ENCODE measurements around the gene NEK11. TPM values are rescaled to one million over a fixed set of nuclear protein-coding genes. Genes with fewer than 3 reads are reported as not detected.
A peak's percentile ranks its signal among the peaks of the same experiment; 100 is the strongest.

NEK11 gene, protein sequence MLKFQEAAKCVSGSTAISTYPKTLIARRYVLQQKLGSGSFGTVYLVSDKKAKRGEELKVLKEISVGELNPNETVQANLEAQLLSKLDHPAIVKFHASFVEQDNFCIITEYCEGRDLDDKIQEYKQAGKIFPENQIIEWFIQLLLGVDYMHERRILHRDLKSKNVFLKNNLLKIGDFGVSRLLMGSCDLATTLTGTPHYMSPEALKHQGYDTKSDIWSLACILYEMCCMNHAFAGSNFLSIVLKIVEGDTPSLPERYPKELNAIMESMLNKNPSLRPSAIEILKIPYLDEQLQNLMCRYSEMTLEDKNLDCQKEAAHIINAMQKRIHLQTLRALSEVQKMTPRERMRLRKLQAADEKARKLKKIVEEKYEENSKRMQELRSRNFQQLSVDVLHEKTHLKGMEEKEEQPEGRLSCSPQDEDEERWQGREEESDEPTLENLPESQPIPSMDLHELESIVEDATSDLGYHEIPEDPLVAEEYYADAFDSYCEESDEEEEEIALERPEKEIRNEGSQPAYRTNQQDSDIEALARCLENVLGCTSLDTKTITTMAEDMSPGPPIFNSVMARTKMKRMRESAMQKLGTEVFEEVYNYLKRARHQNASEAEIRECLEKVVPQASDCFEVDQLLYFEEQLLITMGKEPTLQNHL
- 20.9 TPM for total RNA-seq

- Histone ChIP-seq H3K4me3 (ENCODE audit: low read length in 3 of 3) (peak within 1 kb of the TSS; percentile 95 to 98 (median 97)), H3K27ac (ENCODE audit: low read depth, low read length) (peak within 1 kb of the TSS; percentile 81), H3K9me3 (ENCODE audit: control insufficient read depth in 3 of 3, low read length in 3 of 3) (no peaks in the 10 kb centered on the region), H3K36me3 (ENCODE audit: control insufficient read depth in 3 of 3, insufficient read depth in 3 of 3, low read length in 3 of 3) (peaks cover 0 to 10% (median 0%) of the 10 kb centered on the region in 3 donors), H3K9ac (ENCODE audit: low read depth in 1 of 3, low read length in 3 of 3) (peak within 1 kb of the TSS; percentile 87 to 97 (median 90)), H3K27me3 (ENCODE audit: control insufficient read depth in 3 of 3, insufficient read depth in 3 of 3, low read length in 3 of 3) (no peaks in the 10 kb centered on the region), H3K4me1 (ENCODE audit: control insufficient read depth in 3 of 3, insufficient read depth in 3 of 3, low read length in 3 of 3) (peaks cover 4 to 21% (median 17%) of the 10 kb centered on the region in 3 donors)
Measured at GRCh38 chr3:131026321-131027151, at the start of gene NEK11, which contains the start of gene ASTE1. Gene NEK11, plus strand, starts transcription at chr3:131026877. Its CDS starts 2,832 bp downstream, at chr3:131029709. Gene ASTE1, minus strand, starts transcription at chr3:131026825. Its CDS starts 1,519 bp downstream, at chr3:131025306.

- no peak overlapping the region for H3K27ac ChIP-seq (ENCODE audit: low read depth, low read length)
- H3K4me3 ChIP-seq (ENCODE audit: low read length in 3 of 3), result no peak overlapping the region
- H3K9ac ChIP-seq (ENCODE audit: low read depth in 1 of 3, low read length in 3 of 3), result no peak overlapping the region
- no peaks in the 10 kb centered on the region for H3K27me3 ChIP-seq (ENCODE audit: control insufficient read depth in 3 of 3, insufficient read depth in 3 of 3, low read length in 3 of 3)
- peaks cover 6 to 12% (median 6%) of the 10 kb centered on the region in 3 donors for H3K36me3 ChIP-seq (ENCODE audit: control insufficient read depth in 3 of 3, insufficient read depth in 3 of 3, low read length in 3 of 3)
- H3K4me1 ChIP-seq (ENCODE audit: control insufficient read depth in 3 of 3, insufficient read depth in 3 of 3, low read length in 3 of 3), result no peaks in the 10 kb centered on the region
- H3K9me3 ChIP-seq (ENCODE audit: control insufficient read depth in 3 of 3, low read length in 3 of 3), result no peaks in the 10 kb centered on the region
Measured at GRCh38 chr3:130979117-130979516, 47.6 kb upstream of the NEK11 start.

DNA sequence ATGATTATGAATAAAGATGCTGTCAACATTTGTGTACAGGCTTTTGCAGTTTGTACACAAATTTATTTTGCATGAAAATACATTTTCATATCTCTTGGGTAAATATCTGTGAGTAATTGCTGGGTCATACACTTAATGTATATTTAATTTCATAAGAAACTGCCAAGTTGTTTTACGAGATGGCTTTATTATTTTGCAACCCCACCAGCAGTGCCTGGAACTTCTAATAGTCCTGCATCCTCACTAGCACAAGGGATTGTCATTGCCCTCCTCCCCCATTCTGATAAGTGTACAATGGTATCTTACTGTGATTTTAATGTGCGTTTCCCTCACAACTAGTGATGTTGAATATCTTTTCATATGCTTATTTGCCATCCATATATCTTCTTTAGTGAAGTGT is 45.2 kb upstream of the NEK11 start:
- peaks cover 2 to 3% (median 3%) of the 10 kb centered on the region in 3 donors for H3K36me3 ChIP-seq (ENCODE audit: control insufficient read depth in 3 of 3, insufficient read depth in 3 of 3, low read length in 3 of 3)
- no peaks in the 10 kb centered on the region for H3K27me3 ChIP-seq (ENCODE audit: control insufficient read depth in 3 of 3, insufficient read depth in 3 of 3, low read length in 3 of 3)
- no peak overlapping the region for H3K27ac ChIP-seq (ENCODE audit: low read depth, low read length)
- H3K9me3 ChIP-seq (ENCODE audit: control insufficient read depth in 3 of 3, low read length in 3 of 3), result no peaks in the 10 kb centered on the region
- no peak overlapping the region for H3K9ac ChIP-seq (ENCODE audit: low read depth in 1 of 3, low read length in 3 of 3)
- no peak overlapping the region for H3K4me3 ChIP-seq (ENCODE audit: low read length in 3 of 3)
- no peaks in the 10 kb centered on the region for H3K4me1 ChIP-seq (ENCODE audit: control insufficient read depth in 3 of 3, insufficient read depth in 3 of 3, low read length in 3 of 3)

- H3K9me3 ChIP-seq (ENCODE audit: control insufficient read depth in 3 of 3, low read length in 3 of 3), result no peaks in the 10 kb centered on the region
- peaks cover 5 to 12% (median 12%) of the 10 kb centered on the region in 3 donors for H3K36me3 ChIP-seq (ENCODE audit: control insufficient read depth in 3 of 3, insufficient read depth in 3 of 3, low read length in 3 of 3)
Measured at GRCh38 chr3:130990282-130990681, 36.4 kb upstream of the NEK11 start.

GRCh38 chr3:130991126-130991525 is 35.6 kb upstream of the NEK11 start:
- Histone ChIP-seq H3K27me3 (ENCODE audit: control insufficient read depth in 3 of 3, insufficient read depth in 3 of 3, low read length in 3 of 3) (no peaks in the 10 kb centered on the region), H3K27ac (ENCODE audit: low read depth, low read length) (no peak overlapping the region), H3K36me3 (ENCODE audit: control insufficient read depth in 3 of 3, insufficient read depth in 3 of 3, low read length in 3 of 3) (peaks cover 5 to 12% (median 12%) of the 10 kb centered on the region in 3 donors), H3K9ac (ENCODE audit: low read depth in 1 of 3, low read length in 3 of 3) (no peak overlapping the region), H3K9me3 (ENCODE audit: control insufficient read depth in 3 of 3, low read length in 3 of 3) (no peaks in the 10 kb centered on the region), H3K4me1 (ENCODE audit: control insufficient read depth in 3 of 3, insufficient read depth in 3 of 3, low read length in 3 of 3) (no peaks in the 10 kb centered on the region), H3K4me3 (ENCODE audit: low read length in 3 of 3) (no peak overlapping the region)

More at GRCh38 chr3:130990282-130990681, 36.4 kb upstream of the NEK11 start:
- H3K27ac ChIP-seq (ENCODE audit: low read depth, low read length), result no peak overlapping the region
- H3K4me1 ChIP-seq (ENCODE audit: control insufficient read depth in 3 of 3, insufficient read depth in 3 of 3, low read length in 3 of 3), result no peaks in the 10 kb centered on the region
- no peak overlapping the region for H3K9ac ChIP-seq (ENCODE audit: low read depth in 1 of 3, low read length in 3 of 3)
- no peak overlapping the region for H3K4me3 ChIP-seq (ENCODE audit: low read length in 3 of 3)
- H3K27me3 ChIP-seq (ENCODE audit: control insufficient read depth in 3 of 3, insufficient read depth in 3 of 3, low read length in 3 of 3), result no peaks in the 10 kb centered on the region

DNA sequence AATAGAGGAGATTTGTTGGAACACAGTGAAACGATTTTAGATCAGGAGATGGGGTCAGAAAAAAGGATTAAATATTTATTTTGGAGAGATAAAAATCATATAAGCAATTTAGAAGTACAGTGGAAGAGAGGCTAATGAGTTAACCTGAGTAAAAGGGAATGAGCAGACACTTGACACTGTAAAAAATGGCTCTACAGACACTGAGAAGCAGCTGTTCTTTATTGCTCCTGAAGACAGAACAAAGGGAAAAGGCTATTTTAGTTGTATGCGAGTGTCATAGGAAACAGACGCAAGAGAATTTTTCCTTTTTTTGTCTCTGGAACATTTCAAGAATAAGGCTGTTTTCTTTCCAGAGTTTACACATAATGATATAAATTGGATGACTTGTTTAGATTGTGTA is 34.3 kb upstream of the NEK11 start:
- no peak overlapping the region for H3K4me3 ChIP-seq (ENCODE audit: low read length in 3 of 3)
- H3K36me3 ChIP-seq (ENCODE audit: control insufficient read depth in 3 of 3, insufficient read depth in 3 of 3, low read length in 3 of 3), result peaks cover 5 to 13% (median 12%) of the 10 kb centered on the region in 3 donors
- H3K4me1 ChIP-seq (ENCODE audit: control insufficient read depth in 3 of 3, insufficient read depth in 3 of 3, low read length in 3 of 3), result no peaks in the 10 kb centered on the region
- H3K9ac ChIP-seq (ENCODE audit: low read depth in 1 of 3, low read length in 3 of 3), result no peak overlapping the region
- no peaks in the 10 kb centered on the region for H3K9me3 ChIP-seq (ENCODE audit: control insufficient read depth in 3 of 3, low read length in 3 of 3)
- H3K27me3 ChIP-seq (ENCODE audit: control insufficient read depth in 3 of 3, insufficient read depth in 3 of 3, low read length in 3 of 3), result no peaks in the 10 kb centered on the region
- H3K27ac ChIP-seq (ENCODE audit: low read depth, low read length), result no peak overlapping the region

DNA sequence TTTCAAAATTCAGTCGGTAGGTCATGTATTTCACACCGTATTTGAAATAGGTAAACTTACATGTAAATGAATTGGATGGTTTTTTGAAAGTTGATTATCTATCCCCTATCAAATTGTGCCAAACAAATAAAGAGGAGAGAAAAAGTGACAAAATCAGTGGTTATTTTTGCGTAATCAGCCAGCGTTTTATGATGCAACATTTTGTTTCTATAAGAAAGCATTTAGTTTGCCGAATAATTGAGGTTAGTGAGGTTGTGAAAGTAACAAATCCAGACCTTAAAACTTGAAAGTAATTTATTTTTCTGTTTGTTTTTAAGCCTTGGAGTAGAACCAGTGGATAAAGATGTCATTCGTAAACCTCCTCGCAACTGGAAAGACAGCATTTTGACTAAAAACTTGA is 29.4 kb upstream of the NEK11 start:
- no peak overlapping the region for H3K9ac ChIP-seq (ENCODE audit: low read depth in 1 of 3, low read length in 3 of 3)
- H3K4me1 ChIP-seq (ENCODE audit: control insufficient read depth in 3 of 3, insufficient read depth in 3 of 3, low read length in 3 of 3), result no peaks in the 10 kb centered on the region
- peaks cover 5 to 19% (median 14%) of the 10 kb centered on the region in 3 donors for H3K36me3 ChIP-seq (ENCODE audit: control insufficient read depth in 3 of 3, insufficient read depth in 3 of 3, low read length in 3 of 3)
- H3K9me3 ChIP-seq (ENCODE audit: control insufficient read depth in 3 of 3, low read length in 3 of 3), result no peaks in the 10 kb centered on the region
- no peak overlapping the region for H3K27ac ChIP-seq (ENCODE audit: low read depth, low read length)
- H3K4me3 ChIP-seq (ENCODE audit: low read length in 3 of 3), result no peak overlapping the region
- H3K27me3 ChIP-seq (ENCODE audit: control insufficient read depth in 3 of 3, insufficient read depth in 3 of 3, low read length in 3 of 3), result no peaks in the 10 kb centered on the region

- H3K4me3 ChIP-seq (ENCODE audit: low read length in 3 of 3), result no peak overlapping the region
- no peak overlapping the region for H3K9ac ChIP-seq (ENCODE audit: low read depth in 1 of 3, low read length in 3 of 3)
- no peak overlapping the region for H3K27ac ChIP-seq (ENCODE audit: low read depth, low read length)
- no peaks in the 10 kb centered on the region for H3K9me3 ChIP-seq (ENCODE audit: control insufficient read depth in 3 of 3, low read length in 3 of 3)
- H3K4me1 ChIP-seq (ENCODE audit: control insufficient read depth in 3 of 3, insufficient read depth in 3 of 3, low read length in 3 of 3), result no peaks in the 10 kb centered on the region
- peaks cover 3 to 11% (median 8%) of the 10 kb centered on the region in 3 donors for H3K36me3 ChIP-seq (ENCODE audit: control insufficient read depth in 3 of 3, insufficient read depth in 3 of 3, low read length in 3 of 3)
- no peaks in the 10 kb centered on the region for H3K27me3 ChIP-seq (ENCODE audit: control insufficient read depth in 3 of 3, insufficient read depth in 3 of 3, low read length in 3 of 3)
Measured at GRCh38 chr3:131001071-131001470, 25.6 kb upstream of the NEK11 start.

DNA sequence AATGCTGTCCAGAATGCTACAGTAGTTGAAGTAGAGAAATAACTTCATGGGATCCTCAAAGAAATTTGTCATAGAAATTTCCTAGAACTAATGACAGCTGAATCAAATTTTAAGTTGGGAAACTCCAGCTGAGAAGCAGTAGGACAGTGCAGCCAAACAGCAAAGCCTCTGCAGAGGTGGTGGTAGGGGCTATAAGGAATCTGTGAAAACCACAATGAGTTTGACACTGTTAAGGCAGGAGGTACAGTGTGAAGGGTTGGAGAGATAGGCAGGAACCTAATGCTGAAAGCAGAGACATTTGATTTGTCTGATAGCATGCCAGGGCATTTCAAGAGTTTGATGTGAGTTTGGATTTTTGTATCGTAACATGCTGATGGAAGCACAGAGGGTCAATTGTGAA is 22.1 kb upstream of the NEK11 start:
- H3K9ac ChIP-seq (ENCODE audit: low read depth in 1 of 3, low read length in 3 of 3), result no peak overlapping the region
- H3K27ac ChIP-seq (ENCODE audit: low read depth, low read length), result no peak overlapping the region
- H3K4me3 ChIP-seq (ENCODE audit: low read length in 3 of 3), result no peak overlapping the region
- H3K4me1 ChIP-seq (ENCODE audit: control insufficient read depth in 3 of 3, insufficient read depth in 3 of 3, low read length in 3 of 3), result no peaks in the 10 kb centered on the region
- peaks cover 2 to 7% (median 3%) of the 10 kb centered on the region in 3 donors for H3K36me3 ChIP-seq (ENCODE audit: control insufficient read depth in 3 of 3, insufficient read depth in 3 of 3, low read length in 3 of 3)
- no peaks in the 10 kb centered on the region for H3K27me3 ChIP-seq (ENCODE audit: control insufficient read depth in 3 of 3, insufficient read depth in 3 of 3, low read length in 3 of 3)
- no peaks in the 10 kb centered on the region for H3K9me3 ChIP-seq (ENCODE audit: control insufficient read depth in 3 of 3, low read length in 3 of 3)
